GM18861 (cell line): Measurements from ENCODE around the gene CDH1.

Experiments used
- ATAC-seq: cut with Tn5 transposase; IDR thresholded peaks from one replicate; pipeline ENCODE4 v1.9.1; 2021; ENCODE audit not compliant: unreplicated experiment

The CDH1 gene

GRCh38 chr16:68759062-68759461 lies 22.0 kb downstream of the CDH1 start:
- ATAC-seq = no peak

- ATAC-seq = peak; percentile 61
Observed at GRCh38 chr16:68760671-68761275, 23.7 kb downstream of the CDH1 start.

- ATAC-seq = no peak
Observed at GRCh38 chr16:68762996-68763756, 26.1 kb downstream of the CDH1 start.

- ATAC-seq = no peak
Observed at GRCh38 chr16:68764862-68765261, 27.8 kb downstream of the CDH1 start.

GRCh38 chr16:68767581-68767980 lies 30.5 kb downstream of the CDH1 start:
- no peak for ATAC-seq

- ATAC-seq = no peak
Observed at GRCh38 chr16:68768175-68768574, 31.1 kb downstream of the CDH1 start.

GRCh38 chr16:68768771-68769170 lies 31.7 kb downstream of the CDH1 start:
- no peak for ATAC-seq

GRCh38 chr16:68770671-68771070 lies 33.6 kb downstream of the CDH1 start:
- no peak for ATAC-seq

GRCh38 chr16:68772030-68772681 lies 35.1 kb downstream of the CDH1 start:
- ATAC-seq = no peak

- ATAC-seq = no peak
Observed at GRCh38 chr16:68772871-68773270, 35.8 kb downstream of the CDH1 start.

GRCh38 chr16:68774982-68775634 lies 38.0 kb downstream of the CDH1 start:
- no peak for ATAC-seq

GRCh38 chr16:68776821-68777485 lies 39.9 kb downstream of the CDH1 start:
- peak; percentile 75 for ATAC-seq

GRCh38 chr16:68778551-68779231 lies 41.6 kb downstream of the CDH1 start:
- no peak for ATAC-seq

GRCh38 chr16:68779891-68780290 lies 42.8 kb downstream of the CDH1 start:
- ATAC-seq = no peak

GRCh38 chr16:68781784-68782183 lies 44.7 kb downstream of the CDH1 start:
- no peak for ATAC-seq

- peak; percentile 75 for ATAC-seq
Observed at GRCh38 chr16:68782198-68783174, 45.4 kb downstream of the CDH1 start.

- ATAC-seq = no peak
Observed at GRCh38 chr16:68784226-68784625, 47.1 kb downstream of the CDH1 start.

- ATAC-seq = no peak
Observed at GRCh38 chr16:68784721-68785120, 47.6 kb downstream of the CDH1 start.

- ATAC-seq = no peak
Observed at GRCh38 chr16:68785715-68786114, 48.6 kb downstream of the CDH1 start.
